HL-60/S4 (cell line): ENCODE data around the gene TWF2.

Experiments used
- in situ Hi-C: fragments of 300-500 bp; cut with MboI; formaldehyde crosslinking; loops from 2 replicates; pipeline ENCODE4 v1.14.3; 2022; ENCODE audit warnings: low sequenced_read_pairs

The TWF2 gene

DNA sequence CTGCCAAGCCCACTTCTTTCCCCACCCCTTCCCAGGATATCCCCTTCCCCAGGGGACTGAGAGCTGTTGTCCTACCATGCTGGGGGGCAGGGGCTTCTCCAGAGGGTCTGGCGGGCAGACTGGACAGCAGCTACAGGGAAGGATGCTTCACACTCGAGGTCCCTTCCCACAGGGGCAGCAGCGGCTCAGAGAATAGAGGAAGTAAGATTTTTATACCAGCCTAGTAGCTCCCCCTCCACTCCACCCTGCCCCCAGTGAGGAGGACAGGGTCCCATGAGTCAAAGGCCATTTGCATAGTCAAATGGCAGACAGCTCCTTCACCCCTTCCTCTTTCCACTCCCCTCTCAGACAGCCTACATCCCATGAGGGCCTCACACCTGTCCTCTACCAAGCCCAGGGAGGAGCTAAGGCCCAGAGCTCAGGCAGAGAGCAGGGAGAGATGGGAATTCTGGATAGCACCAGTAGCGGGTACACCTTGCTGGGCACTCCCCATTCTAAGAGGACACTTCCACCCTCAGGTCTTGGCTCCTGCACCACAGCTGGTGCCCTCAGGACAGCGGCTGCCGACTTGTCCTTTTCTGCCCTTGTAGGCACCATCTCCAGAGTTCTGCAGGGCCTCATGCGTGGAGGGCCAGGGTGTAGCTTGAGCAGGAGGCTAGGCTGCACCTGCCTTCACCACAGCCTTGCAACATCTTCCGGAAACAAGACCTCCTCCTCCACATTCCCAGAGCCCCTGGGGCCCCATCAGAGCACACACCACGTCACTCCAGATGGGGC lies 13.3 kb downstream of the TWF2 start, which contains the start of gene TLR9:
Gene TLR9 (minus strand): TSS at position 194 of the 777 bp plus-strand sequence. CDS start 116 bp downstream, at position 78.
- in situ Hi-C loops: no loop called here

GRCh38 chr3:52223449-52224408 lies 15.2 kb downstream of the TWF2 start:
- in situ Hi-C loops: no loop called here

DNA sequence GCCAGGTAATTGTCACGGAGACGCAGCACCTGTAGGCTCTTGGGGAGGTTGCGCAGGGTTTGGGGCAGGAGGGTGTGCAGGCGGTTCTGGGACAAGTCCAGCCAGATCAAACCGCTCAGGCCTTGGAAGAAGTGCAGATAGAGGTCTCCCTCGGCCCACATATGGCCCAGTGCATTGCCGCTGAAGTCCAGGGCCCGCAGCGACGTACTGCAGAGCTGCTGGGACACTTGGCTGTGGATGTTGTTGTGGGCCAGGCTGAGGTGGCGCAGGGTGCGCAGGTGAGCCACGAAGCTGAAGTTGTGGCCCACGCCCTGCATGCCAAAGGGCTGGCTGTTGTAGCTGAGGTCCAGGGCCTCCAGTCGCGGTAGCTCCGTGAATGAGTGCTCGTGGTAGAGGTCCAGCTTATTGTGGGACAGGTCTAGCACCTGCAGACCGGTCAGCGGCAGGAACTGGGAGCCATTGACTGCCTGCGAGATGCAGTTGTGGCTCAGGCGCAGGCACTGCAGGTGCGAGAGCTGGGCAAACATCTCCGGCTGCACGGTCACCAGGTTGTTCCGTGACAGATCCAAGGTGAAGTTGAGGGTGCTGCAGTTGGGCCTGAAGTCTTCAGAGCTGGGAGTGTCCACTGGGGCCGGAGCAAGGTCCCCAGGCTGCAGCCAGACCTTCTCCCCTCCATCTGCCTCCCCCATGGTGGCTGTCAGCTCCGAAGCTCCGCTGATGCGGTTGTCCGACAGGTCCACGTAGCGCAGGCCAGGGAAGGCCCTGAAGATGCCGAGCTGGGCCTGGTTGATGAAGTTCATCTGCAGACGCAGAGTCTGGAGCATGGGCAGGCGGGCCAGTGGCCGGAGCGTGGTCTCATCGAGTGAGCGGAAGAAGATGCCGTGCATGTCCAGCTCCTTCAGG lies 16.4 kb downstream of the TWF2 start:
- in situ Hi-C loops: no loop called here

DNA sequence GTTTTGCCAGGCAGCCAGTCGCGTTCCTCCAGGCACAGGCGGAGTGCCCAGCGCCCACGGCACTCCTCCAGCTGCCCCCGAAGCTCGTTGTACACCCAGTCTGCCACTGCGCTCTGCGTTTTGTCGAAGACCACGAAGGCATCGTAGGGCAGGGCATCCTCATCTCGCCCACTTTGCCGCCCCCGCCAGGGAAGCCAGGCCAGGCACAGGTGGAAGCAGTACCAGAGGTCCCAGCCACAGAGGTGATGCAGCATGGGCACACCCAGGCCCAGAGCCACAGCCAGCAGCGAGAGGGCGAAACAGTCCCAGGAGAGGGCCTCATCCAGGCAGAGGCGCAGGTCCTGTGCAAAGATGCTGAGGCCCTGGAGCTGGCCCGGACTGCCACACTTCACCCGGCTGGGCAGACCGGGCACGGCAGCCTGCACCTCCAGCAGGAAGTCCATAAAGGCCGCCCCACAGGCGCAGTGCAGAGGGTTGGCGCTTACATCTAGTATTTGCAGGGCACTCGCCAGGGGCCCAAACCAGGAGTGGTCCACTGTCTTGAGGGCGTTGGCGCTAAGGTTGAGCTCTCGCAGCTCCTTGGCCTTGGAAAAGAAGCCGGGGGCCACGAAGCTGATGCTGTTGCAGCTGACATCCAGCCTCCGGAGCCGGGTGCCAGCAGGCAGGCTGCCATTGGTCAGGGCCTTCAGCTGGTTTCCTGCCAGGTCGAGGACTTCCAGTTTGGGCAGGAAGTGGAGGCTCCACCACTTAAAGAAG lies 17.2 kb downstream of the TWF2 start:
- in situ Hi-C loops: no loop called here

DNA sequence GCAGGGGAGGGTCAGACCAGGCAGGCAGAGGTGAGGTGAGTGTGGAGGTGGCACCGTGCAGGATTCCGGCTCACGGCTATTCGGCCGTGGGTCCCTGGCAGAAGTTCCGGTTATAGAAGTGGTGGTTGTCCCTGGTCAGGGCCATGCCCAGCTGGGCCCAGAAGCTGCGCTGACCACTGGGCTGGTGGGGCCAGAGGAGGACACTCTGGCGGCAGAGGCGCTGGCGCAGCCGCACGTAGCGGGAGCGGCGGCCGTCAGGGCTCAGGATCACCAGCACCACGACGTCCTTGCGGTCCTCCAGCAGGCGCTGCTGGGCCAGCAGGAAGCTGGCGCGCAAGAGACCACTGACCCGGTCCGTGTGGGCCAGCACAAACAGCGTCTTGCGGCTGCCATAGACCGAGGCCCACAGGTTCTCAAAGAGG lies 17.8 kb downstream of the TWF2 start:
- in situ Hi-C loops: no loop called here

DNA sequence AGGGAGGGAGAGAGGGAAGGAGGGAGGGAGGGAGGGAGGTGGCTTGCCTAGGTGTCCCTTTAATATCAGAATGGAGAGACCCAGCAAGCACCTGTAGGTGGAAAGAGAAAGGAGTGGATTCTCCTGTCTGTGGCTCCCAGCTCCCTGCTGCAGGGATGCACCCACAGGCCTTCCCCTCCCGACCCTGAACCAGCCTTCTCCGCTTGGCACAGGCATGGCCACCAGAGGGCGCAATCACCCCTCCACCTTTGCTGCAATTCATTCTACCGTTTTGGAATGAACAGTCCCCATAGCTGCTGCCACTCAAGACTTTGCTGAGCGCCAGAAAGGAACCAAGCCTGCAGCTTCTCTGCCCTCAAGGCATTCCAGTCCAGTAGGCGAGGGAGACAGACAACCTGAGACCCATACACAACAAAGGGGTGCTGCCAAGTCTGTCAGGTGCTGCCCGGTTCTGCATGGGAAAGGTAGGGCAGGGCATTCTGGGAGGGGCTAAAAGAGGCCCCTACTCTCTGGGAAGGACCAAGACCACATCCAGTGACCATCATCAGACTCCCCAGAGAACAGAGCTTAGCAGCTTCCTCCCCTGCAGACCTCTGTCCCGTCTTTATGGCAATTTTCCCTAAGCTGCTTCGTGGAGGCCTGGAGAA lies 18.5 kb downstream of the TWF2 start:
- in situ Hi-C loops: no loop called here

- in situ Hi-C loops: no loop called here
Measured at GRCh38 chr3:52218937-52219650, 19.9 kb downstream of the TWF2 start.

GRCh38 chr3:52218454-52218853 lies 20.5 kb downstream of the TWF2 start:
- in situ Hi-C loops: no loop called here

DNA sequence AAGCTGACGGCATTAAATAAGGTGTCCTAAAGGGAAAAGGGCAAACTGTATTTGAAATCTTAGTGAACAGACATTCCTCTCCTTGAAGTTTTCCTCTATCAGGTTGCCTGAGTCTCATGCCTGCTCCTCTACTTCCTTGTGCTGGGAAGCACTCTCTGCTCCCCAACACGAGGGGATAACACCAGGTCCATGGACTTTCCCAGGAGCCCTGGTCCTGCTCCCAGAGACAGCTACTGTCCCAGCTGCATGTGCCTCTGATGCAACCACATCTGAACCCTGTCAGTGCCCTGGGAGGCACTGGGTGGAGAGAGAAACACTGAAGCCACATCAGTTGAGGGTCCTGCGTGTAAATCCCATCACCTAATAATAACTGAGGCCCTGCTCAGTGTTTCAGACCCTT lies 20.9 kb downstream of the TWF2 start:
- in situ Hi-C loops: no loop called here

DNA sequence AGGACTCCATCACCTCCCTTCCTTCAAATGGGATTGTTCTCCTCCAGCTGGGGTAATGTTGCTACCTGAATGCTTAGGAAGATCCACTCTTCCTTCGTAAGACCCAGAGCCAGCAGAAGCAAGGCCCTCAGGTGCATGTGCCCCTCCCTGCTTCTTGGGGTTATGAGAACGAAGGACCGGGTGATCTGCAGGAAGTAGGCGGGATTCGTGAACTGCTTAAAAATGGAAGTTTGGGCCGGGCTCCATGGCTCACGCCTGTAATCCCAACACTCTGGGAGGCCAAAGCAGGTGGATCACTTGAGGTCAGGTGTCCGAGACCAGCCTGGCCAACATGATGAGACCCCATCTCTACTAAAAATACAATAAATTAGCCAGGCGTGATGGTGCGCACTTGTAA lies 21.6 kb downstream of the TWF2 start:
- in situ Hi-C loops: no loop called here

- in situ Hi-C loops: no loop called here
Measured at GRCh38 chr3:52216585-52217408, 22.2 kb downstream of the TWF2 start.

DNA sequence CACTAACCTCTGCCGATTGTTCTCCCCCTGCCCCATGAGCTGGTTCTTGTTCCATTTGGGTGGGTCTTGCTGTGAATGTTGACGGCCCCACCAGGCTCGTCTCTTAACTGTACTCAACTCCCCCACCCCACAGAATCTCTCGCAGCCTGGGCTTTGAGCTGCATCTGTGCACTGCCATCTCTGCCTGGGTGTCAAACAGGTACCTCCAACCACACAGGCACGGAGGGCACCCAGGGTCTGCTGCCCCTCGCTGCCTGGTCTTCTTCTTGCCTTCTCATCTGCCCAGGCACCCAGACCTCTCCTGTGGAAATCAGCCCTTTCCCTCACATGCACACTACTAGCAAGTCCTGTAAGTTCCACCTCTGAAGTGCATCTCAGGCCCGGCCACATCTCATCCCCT lies 23.6 kb downstream of the TWF2 start:
- in situ Hi-C loops: no loop called here

GRCh38 chr3:52213901-52214300 lies 25.1 kb downstream of the TWF2 start:
- in situ Hi-C loops: no loop called here

- in situ Hi-C loops: no loop called here
Measured at GRCh38 chr3:52213005-52213404, 26.0 kb downstream of the TWF2 start.

DNA sequence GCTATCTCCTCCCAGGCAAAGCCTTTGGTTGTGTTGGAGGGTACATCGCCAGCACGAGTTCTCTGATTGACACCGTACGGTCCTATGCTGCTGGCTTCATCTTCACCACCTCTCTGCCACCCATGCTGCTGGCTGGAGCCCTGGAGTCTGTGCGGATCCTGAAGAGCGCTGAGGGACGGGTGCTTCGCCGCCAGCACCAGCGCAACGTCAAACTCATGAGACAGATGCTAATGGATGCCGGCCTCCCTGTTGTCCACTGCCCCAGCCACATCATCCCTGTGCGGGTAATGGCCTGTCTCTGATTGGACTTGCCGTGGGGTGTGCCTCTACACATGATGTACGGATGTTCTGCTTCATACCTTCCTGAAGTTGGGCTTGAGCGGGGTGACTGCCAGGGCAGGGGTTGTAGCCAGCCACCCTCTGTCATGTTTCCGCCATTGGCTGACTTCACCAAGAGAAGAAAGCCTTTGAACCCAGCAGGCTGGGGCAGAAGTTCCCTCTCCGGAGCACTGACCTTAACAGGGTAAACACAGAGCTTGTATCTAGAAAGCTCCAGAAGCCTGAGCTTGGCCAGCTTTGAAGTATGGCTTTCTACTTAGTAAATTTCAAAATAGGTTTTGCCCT lies 27.6 kb downstream of the TWF2 start:
- in situ Hi-C loops: no loop called here

DNA sequence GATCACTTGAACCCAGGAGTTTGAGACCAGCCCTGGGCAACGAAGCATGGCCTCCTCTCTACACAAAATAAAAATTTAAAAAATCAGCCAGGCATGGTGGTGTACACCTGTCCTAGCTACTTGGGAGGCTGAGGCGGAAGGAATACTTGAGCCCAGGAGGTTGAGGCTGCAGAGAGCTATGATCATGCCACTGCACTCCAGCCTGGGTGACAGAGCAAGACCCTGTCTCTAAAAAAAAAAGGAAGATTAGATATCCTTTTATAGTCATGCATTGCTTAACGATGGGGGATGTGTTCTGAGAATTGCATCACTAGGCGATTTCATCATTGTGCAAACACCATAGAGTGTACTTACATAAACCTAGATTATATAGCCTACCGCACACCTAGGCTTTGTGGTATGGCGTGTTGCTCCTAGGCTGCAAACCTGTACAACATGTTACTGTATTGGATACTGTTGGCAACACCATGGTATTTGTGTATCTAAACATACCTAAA lies 28.4 kb downstream of the TWF2 start:
- in situ Hi-C loops: no loop called here

DNA sequence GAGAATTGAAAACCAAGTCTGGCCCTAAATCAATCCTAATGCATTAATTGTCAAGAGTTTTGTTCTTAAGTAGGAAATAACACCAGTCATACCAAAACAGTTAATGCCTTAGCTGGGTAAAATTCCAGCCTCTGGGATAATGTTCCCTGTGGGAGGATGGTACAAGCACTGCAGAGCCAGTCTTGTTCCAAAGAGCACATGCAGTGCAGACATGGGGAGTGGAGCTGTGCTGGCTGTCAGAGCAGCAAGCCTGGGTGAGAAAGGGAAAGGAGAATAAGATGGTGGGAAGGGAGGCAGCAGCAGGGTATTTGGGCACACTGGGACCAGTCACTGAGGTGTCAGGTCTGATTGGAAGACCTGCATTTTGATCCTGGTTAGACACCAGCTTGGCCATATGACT lies 28.9 kb downstream of the TWF2 start:
- in situ Hi-C loops: no loop called here
